Measurements from ENCODE around the gene PDGFB. TPM values are rescaled to one million over a fixed set of nuclear protein-coding genes. Genes with fewer than 3 reads are reported as not detected.

Gene PDGFB
- total RNA-seq, 2 experiments from 2014 or later = 0.45 to 0.69 TPM

- Mint-ChIP-seq H3K4me1 (ENCODE audit: low read depth) (no peaks in the 10 kb centered on the region), H3K9me3 (no peaks in the 10 kb centered on the region), H3K4me3 (no peak overlapping the region), H3K27me3 (no peaks in the 10 kb centered on the region), H3K36me3 (ENCODE audit: low read depth) (no peaks in the 10 kb centered on the region), H3K27ac (no peak overlapping the region)
- intact Hi-C loops (cut with DNase I, micrococcal nuclease) = no loop called here
- H3K9me3 ChIP-seq (ENCODE audit: control insufficient read depth in 1 of 2, insufficient read depth in 1 of 2, low read length in 2 of 2) = peaks cover 0 to 23% of the 10 kb centered on the region in 2 experiments
- H3K36me3 ChIP-seq (ENCODE audit: insufficient read depth, low read length) = no peaks in the 10 kb centered on the region
- H3K27me3 ChIP-seq (ENCODE audit: control insufficient read depth in 1 of 2, insufficient read depth in 2 of 2, low read length in 2 of 2) = no peaks in the 10 kb centered on the region
- POLR2A ChIA-PET = no interaction called here
- H3K4me1 ChIP-seq (ENCODE audit: insufficient read depth, low read length) = no peaks in the 10 kb centered on the region
- no peak overlapping the region for H3K27ac ChIP-seq (ENCODE audit: low read depth in 1 of 2, low read length in 2 of 2)
- CTCF ChIA-PET = no interaction called here
- ATAC-seq (ENCODE audit: poor library complexity) (no peak), DNase-seq (no peak)
- no peak for TF ChIP-seq CTCF (IDR thresholded peaks at IDR 0.05)
- no peak overlapping the region for H3K4me3 ChIP-seq (ENCODE audit: low read length)
These were observed 59.2 kb downstream of the PDGFB start for GRCh38 chr22:39185601-39186012.

DNA sequence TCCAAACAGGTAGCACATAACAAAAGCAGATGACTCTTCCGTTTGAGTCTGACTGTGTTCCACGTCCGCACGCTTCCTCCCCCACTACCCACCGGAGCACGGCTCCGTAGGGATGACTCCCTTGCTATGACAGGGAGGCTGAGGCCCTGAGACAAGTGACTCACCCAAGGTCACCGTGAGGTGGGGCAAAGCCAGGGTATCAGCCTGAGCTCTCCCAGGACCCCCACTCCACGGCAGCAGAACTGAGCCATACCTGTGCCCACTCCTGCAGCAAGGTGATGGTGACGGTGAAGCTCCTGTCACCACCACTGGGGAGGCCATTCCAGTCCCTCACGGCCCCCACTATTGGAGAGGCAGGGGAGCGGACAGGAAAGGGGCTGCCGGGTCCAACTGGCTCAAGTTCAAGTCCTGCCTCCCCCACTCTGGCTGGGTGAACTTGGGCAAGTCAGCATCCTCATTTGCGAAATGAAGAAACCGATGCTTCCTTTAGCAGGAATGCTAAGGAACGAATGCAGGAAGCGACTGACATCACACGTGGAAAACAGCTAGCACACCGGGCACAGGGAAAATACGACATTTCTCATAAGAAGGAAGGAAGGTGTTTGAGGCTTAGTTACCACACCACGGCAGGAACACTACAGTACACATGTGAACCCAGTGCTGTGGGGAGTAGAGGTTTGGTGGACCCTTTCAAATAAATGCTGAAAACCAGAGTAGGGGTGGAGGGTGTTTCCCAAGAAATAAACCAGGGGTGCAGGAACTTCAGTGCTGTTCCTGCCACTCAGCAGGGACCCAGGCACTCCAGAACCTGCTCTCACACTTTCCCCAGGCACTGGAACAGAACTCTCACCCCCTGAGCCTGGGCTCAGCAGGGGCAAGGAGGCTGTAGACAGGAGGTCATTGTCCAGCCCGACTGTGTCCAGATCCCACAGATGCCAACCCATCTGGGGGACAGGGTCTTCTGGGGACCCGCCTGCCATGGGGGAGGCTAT is 59.9 kb downstream of the PDGFB start:
- DNase-seq (no peak), ATAC-seq (ENCODE audit: poor library complexity) (no peak)
- Mint-ChIP-seq H3K9me3 (no peaks in the 10 kb centered on the region), H3K4me3 (no peak overlapping the region), H3K36me3 (ENCODE audit: low read depth) (no peaks in the 10 kb centered on the region), H3K27me3 (no peaks in the 10 kb centered on the region), H3K4me1 (ENCODE audit: low read depth) (no peaks in the 10 kb centered on the region), H3K27ac (no peak overlapping the region)
- intact Hi-C loops (cut with DNase I, micrococcal nuclease) = no loop called here
- TF ChIP-seq CTCF (IDR thresholded peaks at IDR 0.05) = no peak
- no peaks in the 10 kb centered on the region for H3K4me1 ChIP-seq (ENCODE audit: insufficient read depth, low read length)
- H3K27me3 ChIP-seq (ENCODE audit: control insufficient read depth in 1 of 2, insufficient read depth in 2 of 2, low read length in 2 of 2) = no peaks in the 10 kb centered on the region
- CTCF ChIA-PET = no interaction called here
- H3K36me3 ChIP-seq (ENCODE audit: insufficient read depth, low read length) = no peaks in the 10 kb centered on the region
- H3K27ac ChIP-seq (ENCODE audit: low read depth in 1 of 2, low read length in 2 of 2) = no peak overlapping the region
- H3K9me3 ChIP-seq (ENCODE audit: control insufficient read depth in 1 of 2, insufficient read depth in 1 of 2, low read length in 2 of 2) = peaks cover 0 to 25% of the 10 kb centered on the region in 2 experiments
- POLR2A ChIA-PET = no interaction called here
- no peak overlapping the region for H3K4me3 ChIP-seq (ENCODE audit: low read length)

- H3K27ac ChIP-seq (ENCODE audit: low read depth in 1 of 2, low read length in 2 of 2) = no peak overlapping the region
- TF ChIP-seq CTCF (IDR thresholded peaks at IDR 0.05) = no peak
- H3K27me3 ChIP-seq (ENCODE audit: control insufficient read depth in 1 of 2, insufficient read depth in 2 of 2, low read length in 2 of 2) = no peaks in the 10 kb centered on the region
- H3K4me3 Mint-ChIP-seq = no peak overlapping the region
- peaks cover 0 to 25% of the 10 kb centered on the region in 2 experiments for H3K9me3 ChIP-seq (ENCODE audit: control insufficient read depth in 1 of 2, insufficient read depth in 1 of 2, low read length in 2 of 2)
- no peak for DNase-seq
- H3K27me3 Mint-ChIP-seq = no peaks in the 10 kb centered on the region
- CTCF ChIA-PET = no interaction called here
- no peaks in the 10 kb centered on the region for H3K4me1 Mint-ChIP-seq (ENCODE audit: low read depth)
- no peaks in the 10 kb centered on the region for H3K4me1 ChIP-seq (ENCODE audit: insufficient read depth, low read length)
- no peaks in the 10 kb centered on the region for H3K36me3 ChIP-seq (ENCODE audit: insufficient read depth, low read length)
- intact Hi-C loops (cut with DNase I, micrococcal nuclease) = no loop called here
- H3K36me3 Mint-ChIP-seq (ENCODE audit: low read depth) = no peaks in the 10 kb centered on the region
- POLR2A ChIA-PET = no interaction called here
- H3K27ac Mint-ChIP-seq = no peak overlapping the region
- no peaks in the 10 kb centered on the region for H3K9me3 Mint-ChIP-seq
- H3K4me3 ChIP-seq (ENCODE audit: low read length) = no peak overlapping the region
- no peak for ATAC-seq (ENCODE audit: poor library complexity)
These were observed 60.7 kb downstream of the PDGFB start for GRCh38 chr22:39183991-39184585.

All from CD4-positive, alpha-beta T cell (primary cell).